ENCODE data around the gene ZC3H18.

The ZC3H18 gene

GRCh38 chr16:88671806-88672205 is 101.6 kb downstream of the ZC3H18 start:
- no peak for DNase-seq (ENCODE audit: low read depth in 2 of 2, low spot score in 1 of 2)

GRCh38 chr16:88672776-88673175 is 102.6 kb downstream of the ZC3H18 start:
- no peak for DNase-seq (ENCODE audit: low read depth in 2 of 2, low spot score in 1 of 2)

GRCh38 chr16:88673716-88674379 is 103.6 kb downstream of the ZC3H18 start:
- DNase-seq (ENCODE audit: low read depth in 2 of 2, low spot score in 1 of 2): no peak

GRCh38 chr16:88676502-88677242 is 106.5 kb downstream of the ZC3H18 start:
- DNase-seq (ENCODE audit: low read depth in 2 of 2, low spot score in 1 of 2): no peak

GRCh38 chr16:88677721-88678120 is 107.5 kb downstream of the ZC3H18 start:
- DNase-seq (ENCODE audit: low read depth in 2 of 2, low spot score in 1 of 2): no peak

- DNase-seq (ENCODE audit: low read depth in 2 of 2, low spot score in 1 of 2): no peak
Observed at GRCh38 chr16:88678224-88678979, 108.2 kb downstream of the ZC3H18 start.

GRCh38 chr16:88680554-88681083 is 110.4 kb downstream of the ZC3H18 start:
- DNase-seq (ENCODE audit: low read depth in 2 of 2, low spot score in 1 of 2): no peak

GRCh38 chr16:88681084-88681680 is 111.0 kb downstream of the ZC3H18 start:
- DNase-seq (ENCODE audit: low read depth in 2 of 2, low spot score in 1 of 2): no peak

Measured in stimulated activated CD8-positive, alpha-beta memory T cell treated with anti-CD3 and anti-CD28 coated beads, Interleukin-4, amount 100 ng/mL, for 1 hour (primary cell).